Right lobe of liver (tissue), 4 donors: Measurements from ENCODE around the gene SLC6A11.

Experiments
- POLR2A ChIP-seq: fragments of 450-650 bp; IDR thresholded peaks from one replicate; pipeline ENCODE4 v1.6.1; 2017; ENCODE audit warnings: antibody characterized with exemption, mild to moderate bottlenecking
- TF ChIP-seq, protein P1 (sequence below), 4 donors: fragments of 200-600 bp in 3 of 4; fragments of 450-650 bp in 1 of 4; IDR thresholded peaks; one replicate each; pipeline versions ENCODE4 v1.5.1 to v1.8.0; 2016 to 2022; ENCODE audit warnings: antibody characterized with exemption in 4 of 4, mild to moderate bottlenecking in 2 of 4
- donor health status: DM: no; HTN: no; CAD: no.
- donor health status: DM: no; HTN: no; CAD: no.
- donor health status: DM: no; HTN: yes; CAD: no.

DNA sequence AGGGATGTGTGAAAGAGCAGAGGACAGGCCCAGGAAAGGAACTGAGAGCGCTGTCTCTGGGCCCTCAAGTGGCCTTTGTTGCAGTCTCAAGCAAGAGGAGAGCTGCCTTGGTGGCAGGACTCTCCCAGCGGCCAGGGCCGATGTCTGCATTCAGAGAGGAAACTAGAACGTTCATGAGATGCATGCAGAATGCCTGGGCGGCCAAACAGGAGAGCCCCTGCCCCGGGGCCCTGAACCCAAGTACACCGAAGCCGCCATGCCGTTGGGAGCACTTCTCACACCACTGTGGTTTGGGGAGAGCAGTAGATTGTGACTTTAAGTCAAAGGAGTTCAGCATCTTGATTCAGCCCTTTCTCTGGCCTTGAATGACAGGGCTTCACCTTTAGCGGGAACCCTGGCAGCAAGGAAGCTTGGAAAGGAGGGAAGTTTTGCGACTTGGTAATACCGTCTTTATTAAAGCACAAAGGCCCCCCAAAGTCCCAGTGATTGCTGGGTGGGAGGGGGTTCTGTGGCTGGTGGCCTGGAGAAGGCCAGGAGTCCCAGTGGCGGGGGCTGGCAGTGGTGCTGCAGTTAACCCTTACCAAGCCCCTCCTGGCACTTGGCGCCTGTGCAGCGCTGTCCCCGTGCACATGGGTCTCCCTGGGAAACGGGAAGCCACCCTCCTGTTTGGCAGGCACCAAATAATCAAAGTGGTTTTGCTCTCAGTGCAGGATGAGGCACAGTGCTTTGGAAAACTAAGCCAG, 36.2 kb downstream of the SLC6A11 start:
- TF ChIP-seq, protein P1, sequence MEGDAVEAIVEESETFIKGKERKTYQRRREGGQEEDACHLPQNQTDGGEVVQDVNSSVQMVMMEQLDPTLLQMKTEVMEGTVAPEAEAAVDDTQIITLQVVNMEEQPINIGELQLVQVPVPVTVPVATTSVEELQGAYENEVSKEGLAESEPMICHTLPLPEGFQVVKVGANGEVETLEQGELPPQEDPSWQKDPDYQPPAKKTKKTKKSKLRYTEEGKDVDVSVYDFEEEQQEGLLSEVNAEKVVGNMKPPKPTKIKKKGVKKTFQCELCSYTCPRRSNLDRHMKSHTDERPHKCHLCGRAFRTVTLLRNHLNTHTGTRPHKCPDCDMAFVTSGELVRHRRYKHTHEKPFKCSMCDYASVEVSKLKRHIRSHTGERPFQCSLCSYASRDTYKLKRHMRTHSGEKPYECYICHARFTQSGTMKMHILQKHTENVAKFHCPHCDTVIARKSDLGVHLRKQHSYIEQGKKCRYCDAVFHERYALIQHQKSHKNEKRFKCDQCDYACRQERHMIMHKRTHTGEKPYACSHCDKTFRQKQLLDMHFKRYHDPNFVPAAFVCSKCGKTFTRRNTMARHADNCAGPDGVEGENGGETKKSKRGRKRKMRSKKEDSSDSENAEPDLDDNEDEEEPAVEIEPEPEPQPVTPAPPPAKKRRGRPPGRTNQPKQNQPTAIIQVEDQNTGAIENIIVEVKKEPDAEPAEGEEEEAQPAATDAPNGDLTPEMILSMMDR (IDR thresholded peaks at IDR 0.05) = no peak
- no peak for TF ChIP-seq POLR2A
